GM06990 (cell line): ENCODE results near the gene SYNE3.

Experiments
- DNase-seq: peaks from one replicate; pipeline ENCODE4 v3.0.0-alpha.2; 2011; ENCODE audit not compliant: insufficient read length; ENCODE audit errors: extremely low read depth
- H3K27me3 ChIP-seq: replicated peaks from 2 replicates; pipeline ENCODE4 v1.6.0; 2011; ENCODE audit warnings: low read length; ENCODE audit not compliant: control insufficient read depth, insufficient read depth
- H3K36me3 ChIP-seq: 2 replicates; pipeline ENCODE4 v1.5.1; 2011; ENCODE audit warnings: low read length; ENCODE audit not compliant: control insufficient read depth, insufficient read depth
- H3K4me3 ChIP-seq: replicated peaks from 2 replicates; pipeline ENCODE4 v1.5.1; 2011; ENCODE audit warnings: low read depth, mild to moderate bottlenecking, control low read depth, low read length
- TF ChIP-seq, protein P1 (sequence below): IDR thresholded peaks from 2 replicates; pipeline ENCODE4 v1.5.1; 2011; ENCODE audit warnings: low read length, control low read depth, mild to moderate bottlenecking, inconsistent platforms; ENCODE audit not compliant: insufficient read depth, poor library complexity, severe bottlenecking

Gene SYNE3

GRCh38 chr14:95507174-95507573 is 9.3 kb downstream of the SYNE3 start:
- no peak overlapping the region for H3K4me3 ChIP-seq
- H3K27me3 ChIP-seq: no peaks in the 10 kb centered on the region
- no peak for DNase-seq
- peaks cover 19% of the 10 kb centered on the region for H3K36me3 ChIP-seq
- TF ChIP-seq, protein P1, sequence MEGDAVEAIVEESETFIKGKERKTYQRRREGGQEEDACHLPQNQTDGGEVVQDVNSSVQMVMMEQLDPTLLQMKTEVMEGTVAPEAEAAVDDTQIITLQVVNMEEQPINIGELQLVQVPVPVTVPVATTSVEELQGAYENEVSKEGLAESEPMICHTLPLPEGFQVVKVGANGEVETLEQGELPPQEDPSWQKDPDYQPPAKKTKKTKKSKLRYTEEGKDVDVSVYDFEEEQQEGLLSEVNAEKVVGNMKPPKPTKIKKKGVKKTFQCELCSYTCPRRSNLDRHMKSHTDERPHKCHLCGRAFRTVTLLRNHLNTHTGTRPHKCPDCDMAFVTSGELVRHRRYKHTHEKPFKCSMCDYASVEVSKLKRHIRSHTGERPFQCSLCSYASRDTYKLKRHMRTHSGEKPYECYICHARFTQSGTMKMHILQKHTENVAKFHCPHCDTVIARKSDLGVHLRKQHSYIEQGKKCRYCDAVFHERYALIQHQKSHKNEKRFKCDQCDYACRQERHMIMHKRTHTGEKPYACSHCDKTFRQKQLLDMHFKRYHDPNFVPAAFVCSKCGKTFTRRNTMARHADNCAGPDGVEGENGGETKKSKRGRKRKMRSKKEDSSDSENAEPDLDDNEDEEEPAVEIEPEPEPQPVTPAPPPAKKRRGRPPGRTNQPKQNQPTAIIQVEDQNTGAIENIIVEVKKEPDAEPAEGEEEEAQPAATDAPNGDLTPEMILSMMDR: no peak

- TF ChIP-seq, protein P1: no peak
- H3K36me3 ChIP-seq: peaks cover 18% of the 10 kb centered on the region
- DNase-seq: no peak
- no peaks in the 10 kb centered on the region for H3K27me3 ChIP-seq
- H3K4me3 ChIP-seq: peak overlapping the region; percentile 33; the same call in 1 of the 2 replicates
Observed at GRCh38 chr14:95505030-95505589, 11.3 kb downstream of the SYNE3 start.

GRCh38 chr14:95504135-95505029 is 12.1 kb downstream of the SYNE3 start:
- H3K27me3 ChIP-seq: no peaks in the 10 kb centered on the region
- DNase-seq: peak; percentile 56
- peak overlapping the region; percentile 33; the same call in 1 of the 2 replicates for H3K4me3 ChIP-seq
- peaks cover 14% of the 10 kb centered on the region for H3K36me3 ChIP-seq
- TF ChIP-seq, protein P1: no peak

- TF ChIP-seq, protein P1: no peak
- peak overlapping the region; percentile 26; the same call in 1 of the 2 replicates for H3K4me3 ChIP-seq
- DNase-seq: peak; percentile 71
Observed at GRCh38 chr14:95503365-95504134, 12.9 kb downstream of the SYNE3 start.

DNA sequence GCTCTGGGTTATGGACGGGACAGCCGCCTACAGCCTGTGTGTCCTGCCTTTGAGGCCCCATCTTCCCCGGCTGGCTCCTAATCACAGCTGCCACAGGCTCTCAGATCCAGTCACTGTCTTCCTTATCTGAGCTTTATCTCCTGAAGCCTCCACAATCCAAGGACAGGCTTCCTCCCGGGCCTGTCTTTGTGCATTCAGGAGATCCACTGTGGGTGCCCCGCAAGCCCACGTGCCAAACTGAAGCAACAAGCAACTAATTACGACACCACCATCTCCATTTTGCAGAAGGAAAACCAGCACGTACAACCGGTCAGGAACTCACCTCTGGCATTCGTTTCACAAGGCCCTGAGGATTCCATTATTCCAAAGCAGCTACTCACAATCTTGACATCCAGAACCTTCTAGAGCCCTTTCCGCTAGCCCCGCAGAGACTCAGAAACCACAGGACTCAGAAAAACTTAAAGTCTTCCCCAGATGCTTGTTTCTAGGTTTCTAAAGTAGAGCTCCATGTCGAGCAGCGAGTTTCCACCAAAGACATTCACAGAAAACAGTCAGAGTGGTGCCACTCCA is 14.0 kb downstream of the SYNE3 start:
- TF ChIP-seq, protein P1: no peak
- DNase-seq: no peak
- Histone ChIP-seq H3K4me3 (no peak overlapping the region), H3K27me3 (no peaks in the 10 kb centered on the region), H3K36me3 (peaks cover 11% of the 10 kb centered on the region)

More at GRCh38 chr14:95503365-95504134, 12.9 kb downstream of the SYNE3 start:
- H3K27me3 ChIP-seq: no peaks in the 10 kb centered on the region
- peaks cover 11% of the 10 kb centered on the region for H3K36me3 ChIP-seq
